ENCODE measurements around the gene ANTXRL.
"Not testable (repeated sequence)": the region's sequence is repeated elsewhere in the genome, so short reads cannot be mapped to it uniquely, and the experiment has no call there.

ANTXRL gene

GRCh38 chr10:46379233-46379848, 92.5 kb downstream of the ANTXRL start:
- not testable (repeated sequence) for DNase-seq (ENCODE audit: low spot score)
